Testis (tissue), 2 donors: ENCODE data around the gene PYDC1.

Experiments used
- CTCF ChIP-seq, 3 experiments: fragments of 450-650 bp in 2 of 3; fragments of 200-600 bp in 1 of 3; sonication (generic) in 1 of 3; IDR thresholded peaks; one replicate each; pipeline ENCODE4 v1.5.1; 2016 to 2019; ENCODE audit warnings: antibody characterized with exemption in 3 of 3, mild to moderate bottlenecking in 2 of 3, moderate library complexity in 1 of 3
- POLR2A ChIP-seq: fragments of 450-650 bp; IDR thresholded peaks from one replicate; pipeline ENCODE4 v1.6.1; 2017; ENCODE audit warnings: antibody characterized with exemption, mild to moderate bottlenecking, moderate library complexity

- TF ChIP-seq POLR2A (no peak), CTCF (IDR thresholded peaks at IDR 0.05) (no peak)
These were observed 22.0 kb downstream of the PYDC1 start for GRCh38 chr16:31194898-31195297.
